Measurements from ENCODE around the gene DACH1. TPM values are rescaled to one million over a fixed set of nuclear protein-coding genes. Genes with fewer than 3 reads are reported as not detected.

Gene DACH1
- total RNA-seq, 1 donor from 2014 or later: 37.1 TPM

- TF ChIP-seq, protein P1, sequence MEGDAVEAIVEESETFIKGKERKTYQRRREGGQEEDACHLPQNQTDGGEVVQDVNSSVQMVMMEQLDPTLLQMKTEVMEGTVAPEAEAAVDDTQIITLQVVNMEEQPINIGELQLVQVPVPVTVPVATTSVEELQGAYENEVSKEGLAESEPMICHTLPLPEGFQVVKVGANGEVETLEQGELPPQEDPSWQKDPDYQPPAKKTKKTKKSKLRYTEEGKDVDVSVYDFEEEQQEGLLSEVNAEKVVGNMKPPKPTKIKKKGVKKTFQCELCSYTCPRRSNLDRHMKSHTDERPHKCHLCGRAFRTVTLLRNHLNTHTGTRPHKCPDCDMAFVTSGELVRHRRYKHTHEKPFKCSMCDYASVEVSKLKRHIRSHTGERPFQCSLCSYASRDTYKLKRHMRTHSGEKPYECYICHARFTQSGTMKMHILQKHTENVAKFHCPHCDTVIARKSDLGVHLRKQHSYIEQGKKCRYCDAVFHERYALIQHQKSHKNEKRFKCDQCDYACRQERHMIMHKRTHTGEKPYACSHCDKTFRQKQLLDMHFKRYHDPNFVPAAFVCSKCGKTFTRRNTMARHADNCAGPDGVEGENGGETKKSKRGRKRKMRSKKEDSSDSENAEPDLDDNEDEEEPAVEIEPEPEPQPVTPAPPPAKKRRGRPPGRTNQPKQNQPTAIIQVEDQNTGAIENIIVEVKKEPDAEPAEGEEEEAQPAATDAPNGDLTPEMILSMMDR (IDR thresholded peaks at IDR 0.05; ENCODE audit: unreplicated experiment): no peak
- H3K36me3 Mint-ChIP-seq (ENCODE audit: insufficient read depth): no peaks in the 10 kb centered on the region
- H3K9me3 Mint-ChIP-seq (ENCODE audit: low read depth): no peaks in the 10 kb centered on the region
- H3K27me3 Mint-ChIP-seq: no peaks in the 10 kb centered on the region
- peak; percentile 14 for DNase-seq (ENCODE audit: low spot score, unreplicated experiment)
- peak overlapping the region; percentile 95 for H3K4me3 Mint-ChIP-seq (ENCODE audit: low read depth)
- H3K4me1 Mint-ChIP-seq (ENCODE audit: low read depth): peaks cover 48% of the 10 kb centered on the region
- H3K27ac Mint-ChIP-seq: peak overlapping the region; percentile 75
Observed at GRCh38 chr13:71865874-71866334, 1.1 kb downstream of the DACH1 start.

DNA sequence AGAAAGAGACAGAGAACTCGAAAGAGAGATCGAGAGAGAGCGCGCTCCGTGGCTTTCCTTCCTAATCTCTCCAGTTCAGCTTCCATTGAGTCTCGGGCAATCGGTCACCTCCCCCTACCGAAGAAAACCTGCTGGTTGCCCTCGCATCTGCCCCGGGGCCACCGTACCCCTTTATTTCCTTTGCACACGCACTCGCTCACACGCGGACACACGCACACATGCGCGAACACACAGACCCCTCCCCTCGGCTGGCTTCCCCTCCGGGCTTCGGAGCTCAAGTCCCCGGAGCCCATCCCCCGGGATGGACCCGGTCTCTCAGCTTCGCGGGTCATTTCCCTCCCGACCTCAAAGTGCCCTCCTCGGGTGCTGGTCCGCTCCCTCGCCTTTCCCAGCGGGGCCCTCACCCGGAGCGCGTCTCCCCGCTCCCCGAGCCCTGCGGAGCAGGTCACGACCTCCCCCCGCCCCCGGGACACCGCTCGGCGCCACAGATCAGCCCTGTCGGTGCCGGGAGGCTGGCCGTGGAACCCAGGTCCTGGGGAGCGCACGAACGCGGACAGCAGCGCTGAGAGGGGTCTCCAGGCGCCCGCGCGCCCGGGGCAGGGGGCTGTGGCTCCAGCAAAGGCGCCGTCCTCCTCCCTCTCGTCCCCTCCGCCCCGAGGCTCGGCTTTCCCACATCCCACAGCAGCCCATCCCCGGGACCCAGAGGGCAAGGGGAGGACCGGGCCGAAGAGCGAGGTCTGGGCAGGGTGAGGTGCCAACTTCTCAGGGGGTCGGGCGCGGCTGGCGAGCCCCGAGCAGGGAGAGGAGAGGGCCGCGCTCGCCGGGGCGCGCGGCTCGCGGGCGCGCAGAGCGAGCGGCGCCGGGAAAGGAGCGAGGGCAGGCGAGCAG, 1.8 kb downstream of the DACH1 start:
- Mint-ChIP-seq H3K9me3 (ENCODE audit: low read depth) (no peaks in the 10 kb centered on the region), H3K27me3 (no peaks in the 10 kb centered on the region), H3K4me1 (ENCODE audit: low read depth) (peaks cover 49% of the 10 kb centered on the region), H3K4me3 (ENCODE audit: low read depth) (peak overlapping the region; percentile 95), H3K36me3 (ENCODE audit: insufficient read depth) (no peaks in the 10 kb centered on the region), H3K27ac (peak overlapping the region; percentile 92)
- peak; percentile 19 for DNase-seq (ENCODE audit: low spot score, unreplicated experiment)
- TF ChIP-seq, protein P1 (IDR thresholded peaks at IDR 0.05; ENCODE audit: unreplicated experiment): no peak

DNA sequence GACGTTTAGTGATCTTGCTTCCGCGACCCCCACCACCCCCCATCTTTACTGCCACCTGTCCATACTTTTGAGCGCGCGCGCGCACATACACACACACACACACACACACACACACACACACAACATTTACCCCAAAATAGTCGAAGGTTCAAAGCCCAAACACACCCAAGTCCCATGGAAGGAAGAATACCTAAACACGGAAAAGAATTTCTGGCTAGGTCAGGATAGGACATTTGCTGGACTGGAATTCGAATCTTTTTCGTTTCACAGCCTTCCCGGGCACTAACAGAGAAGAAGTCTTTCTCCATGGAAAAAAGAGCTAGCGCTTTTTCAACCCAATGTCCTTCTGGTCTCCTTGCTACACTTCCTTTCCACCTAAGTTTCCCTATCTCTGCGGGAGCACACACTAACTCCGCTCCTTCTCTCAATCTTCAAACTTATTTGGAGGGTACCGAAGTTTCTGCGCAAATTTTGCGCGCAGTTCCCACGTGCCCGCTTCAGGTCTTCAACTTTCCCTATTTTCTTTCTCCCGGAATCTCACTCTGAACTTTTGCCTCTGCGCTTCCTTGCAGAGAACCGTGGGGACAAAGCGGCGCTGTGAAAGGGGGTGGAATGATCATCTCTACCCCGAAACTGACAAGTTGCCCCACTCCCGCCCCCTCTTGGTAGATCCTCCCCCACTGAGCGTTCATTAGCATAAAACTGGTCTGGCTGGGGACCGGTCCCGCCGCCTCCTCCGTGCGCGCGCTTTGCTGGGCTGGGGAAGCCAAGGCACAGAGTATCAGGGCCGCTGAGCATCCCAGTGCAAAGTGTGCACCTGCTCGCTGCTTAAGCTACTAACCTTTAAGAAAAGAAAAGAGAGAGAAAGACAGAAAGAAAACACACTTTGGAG, 2.7 kb downstream of the DACH1 start:
- Mint-ChIP-seq H3K4me1 (ENCODE audit: low read depth) (peaks cover 42% of the 10 kb centered on the region), H3K27ac (peak overlapping the region; percentile 92), H3K36me3 (ENCODE audit: insufficient read depth) (no peaks in the 10 kb centered on the region), H3K4me3 (ENCODE audit: low read depth) (peak overlapping the region; percentile 95), H3K9me3 (ENCODE audit: low read depth) (no peaks in the 10 kb centered on the region), H3K27me3 (no peaks in the 10 kb centered on the region)
- TF ChIP-seq, protein P1 (IDR thresholded peaks at IDR 0.05; ENCODE audit: unreplicated experiment): peak; percentile 33
- DNase-seq (ENCODE audit: low spot score, unreplicated experiment): peak; percentile 33

GRCh38 chr13:71863254-71863865, 3.6 kb downstream of the DACH1 start:
- H3K4me3 Mint-ChIP-seq (ENCODE audit: low read depth): peak overlapping the region; percentile 95
- H3K4me1 Mint-ChIP-seq (ENCODE audit: low read depth): peaks cover 40% of the 10 kb centered on the region
- no peaks in the 10 kb centered on the region for H3K36me3 Mint-ChIP-seq (ENCODE audit: insufficient read depth)
- TF ChIP-seq, protein P1 (IDR thresholded peaks at IDR 0.05; ENCODE audit: unreplicated experiment): no peak
- no peaks in the 10 kb centered on the region for H3K9me3 Mint-ChIP-seq (ENCODE audit: low read depth)
- H3K27me3 Mint-ChIP-seq: no peaks in the 10 kb centered on the region
- peak overlapping the region; percentile 92 for H3K27ac Mint-ChIP-seq
- DNase-seq (ENCODE audit: low spot score, unreplicated experiment): no peak

Data from progenitor cell of endocrine pancreas (in vitro differentiated cells).